Lower leg skin (tissue), 3 donors: ENCODE measurements around the gene CST5.

Experiments used
- CTCF ChIP-seq, 3 donors: fragments of 450-650 bp; IDR thresholded peaks; one replicate each; pipeline ENCODE4 v1.5.1; 2016; ENCODE audit warnings: antibody characterized with exemption in 3 of 3, mild to moderate bottlenecking in 3 of 3, moderate library complexity in 2 of 3
- POLR2A ChIP-seq, 2 donors: fragments of 450-650 bp; IDR thresholded peaks; one replicate each; pipeline ENCODE4 v1.6.1; 2016 to 2017; ENCODE audit warnings: antibody characterized with exemption in 2 of 2, mild to moderate bottlenecking in 1 of 2, moderate library complexity in 1 of 2

DNA sequence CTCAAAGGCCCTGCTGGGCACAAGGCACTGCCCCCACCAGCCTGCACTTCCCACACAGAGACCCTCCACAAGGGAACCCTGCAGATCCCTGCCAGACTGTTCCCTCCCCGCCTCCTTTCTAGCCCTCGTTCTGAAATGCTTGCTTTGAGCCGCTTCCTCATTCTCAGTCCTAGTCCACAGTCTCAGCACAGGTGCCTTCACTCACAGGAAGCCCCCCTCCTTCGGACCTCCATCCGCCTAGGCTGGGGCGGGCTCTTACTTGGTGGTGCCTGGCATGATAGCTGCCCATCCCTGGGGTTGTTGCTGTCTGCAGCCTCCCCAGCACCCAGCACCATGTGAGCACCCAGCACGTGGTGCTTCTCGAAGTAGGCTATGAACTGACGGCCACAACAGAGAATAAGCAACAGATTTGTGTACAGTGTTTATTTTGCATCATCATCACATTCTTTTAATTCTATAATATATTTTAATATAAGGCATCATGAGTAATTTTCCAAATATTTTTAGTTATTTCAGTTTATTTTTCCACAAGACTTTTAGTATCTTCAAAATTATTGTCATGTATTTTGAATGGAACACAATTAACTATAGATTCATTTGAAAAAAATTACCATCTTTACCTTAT, 12.3 kb downstream of the CST5 start:
- TF ChIP-seq CTCF (IDR thresholded peaks at IDR 0.05) (no peak), POLR2A (IDR thresholded peaks at IDR 0.05) (no peak)
